ENCODE measurements around the gene TUBA1B.

The TUBA1B gene

GRCh38 chr12:49126852-49127763 lies 4.1 kb downstream of the TUBA1B start:
- DNase-seq (ENCODE audit: low read depth): no peak

- DNase-seq (ENCODE audit: low read depth): peak; percentile 69
These were observed 10.0 kb downstream of the TUBA1B start for GRCh38 chr12:49121047-49121696.

DNA sequence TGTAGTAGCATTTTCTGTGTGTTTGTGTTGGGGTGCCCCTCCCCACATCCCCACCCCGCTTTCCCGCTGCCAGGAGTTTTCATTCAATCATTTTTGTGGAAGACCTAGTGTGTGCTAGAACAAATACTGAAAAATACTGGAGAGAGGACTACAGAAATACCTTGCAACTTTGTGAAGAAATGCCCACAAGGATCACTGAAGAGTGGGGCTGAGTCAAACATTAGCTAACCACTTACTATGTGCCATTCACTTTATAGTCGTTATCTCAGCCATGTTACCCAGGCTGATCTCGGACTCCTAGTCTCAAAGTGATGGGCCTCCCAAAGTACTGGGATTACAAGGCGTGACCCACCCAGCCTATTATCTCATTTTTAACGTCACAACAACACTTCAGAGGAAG lies 20.0 kb downstream of the TUBA1B start:
- no peak for DNase-seq (ENCODE audit: low read depth)

DNA sequence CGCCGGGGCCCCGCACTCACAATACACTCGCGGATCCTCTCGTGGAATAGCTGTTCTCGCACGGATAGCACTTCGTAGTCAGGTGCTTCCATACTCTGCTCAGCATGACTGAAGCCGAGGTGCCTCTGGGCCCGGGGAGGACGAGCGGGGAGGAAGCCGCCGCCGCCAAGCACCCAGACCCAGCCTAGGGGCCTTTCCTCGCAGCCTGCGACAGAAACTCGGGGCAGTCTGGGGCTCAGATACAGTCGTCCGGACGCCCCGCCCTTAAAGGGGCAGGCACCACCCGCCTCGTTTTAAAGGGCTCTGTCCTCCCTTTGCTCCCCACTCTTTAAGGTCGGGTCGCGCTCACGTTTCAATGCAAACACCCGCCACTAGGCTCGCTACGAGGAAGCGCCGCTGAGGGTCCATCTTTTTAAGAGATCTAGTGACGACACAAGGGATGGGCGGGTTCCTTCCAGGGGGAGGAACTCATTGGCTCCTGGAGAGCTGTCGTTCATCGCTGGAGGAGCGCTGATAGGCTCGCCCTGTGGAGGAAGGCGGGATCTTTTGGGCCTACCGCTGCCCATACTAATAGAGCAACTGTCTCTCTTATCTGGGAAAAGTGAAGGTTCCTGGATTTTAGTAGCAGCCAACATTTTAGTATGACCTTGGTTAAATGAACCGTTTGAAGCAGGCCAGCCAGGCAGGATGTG lies 20.6 kb downstream of the TUBA1B start, which contains the start of gene LMBR1L:
Gene LMBR1L (minus strand): TSS at position 384 of the 692 bp plus-strand sequence. CDS start 292 bp downstream, at position 92.
- peak; percentile 97 for DNase-seq (ENCODE audit: low read depth)

DNA sequence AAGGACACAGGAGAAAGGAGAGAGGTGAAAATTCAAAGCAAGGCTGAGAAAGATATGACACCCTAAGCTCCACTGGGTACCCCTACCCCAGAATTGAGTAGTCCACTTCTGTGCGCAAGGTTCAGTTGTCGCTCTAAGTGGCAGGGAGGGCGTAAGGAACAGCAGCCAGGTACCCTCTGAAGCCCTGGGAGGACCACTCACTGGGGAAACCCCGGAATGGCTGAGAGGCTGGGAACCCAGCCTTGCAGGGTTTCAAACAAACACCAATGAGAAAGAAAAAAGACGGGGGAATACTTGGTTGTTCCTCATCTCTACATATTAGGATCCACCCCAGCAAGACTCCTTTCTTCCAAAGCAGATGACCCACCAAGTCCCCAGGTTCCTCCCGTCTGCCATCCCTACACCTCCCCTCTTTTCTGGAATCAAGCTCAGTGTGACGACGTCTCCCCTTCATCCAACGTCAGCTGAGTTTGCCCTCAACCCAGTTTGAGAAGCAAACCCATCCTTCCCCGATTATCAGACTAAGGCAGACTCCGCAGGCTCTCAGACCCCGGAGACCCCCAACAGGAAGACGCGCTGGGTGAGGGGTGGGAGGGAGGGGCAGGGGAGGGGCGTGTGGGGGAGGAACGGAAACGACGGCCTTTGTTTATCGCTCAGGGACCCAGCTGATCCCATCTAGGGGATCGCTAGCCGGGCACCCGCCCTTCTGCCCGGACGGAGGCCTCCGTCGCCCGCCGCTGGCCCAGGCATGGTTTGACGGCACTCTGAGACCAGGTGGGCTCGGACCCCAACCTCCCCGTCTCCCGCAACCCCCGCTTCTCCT lies 21.3 kb downstream of the TUBA1B start:
- DNase-seq (ENCODE audit: low read depth): no peak

- peak; percentile 90 for DNase-seq (ENCODE audit: low read depth)
These were observed 22.2 kb downstream of the TUBA1B start for GRCh38 chr12:49108958-49109404.

DNA sequence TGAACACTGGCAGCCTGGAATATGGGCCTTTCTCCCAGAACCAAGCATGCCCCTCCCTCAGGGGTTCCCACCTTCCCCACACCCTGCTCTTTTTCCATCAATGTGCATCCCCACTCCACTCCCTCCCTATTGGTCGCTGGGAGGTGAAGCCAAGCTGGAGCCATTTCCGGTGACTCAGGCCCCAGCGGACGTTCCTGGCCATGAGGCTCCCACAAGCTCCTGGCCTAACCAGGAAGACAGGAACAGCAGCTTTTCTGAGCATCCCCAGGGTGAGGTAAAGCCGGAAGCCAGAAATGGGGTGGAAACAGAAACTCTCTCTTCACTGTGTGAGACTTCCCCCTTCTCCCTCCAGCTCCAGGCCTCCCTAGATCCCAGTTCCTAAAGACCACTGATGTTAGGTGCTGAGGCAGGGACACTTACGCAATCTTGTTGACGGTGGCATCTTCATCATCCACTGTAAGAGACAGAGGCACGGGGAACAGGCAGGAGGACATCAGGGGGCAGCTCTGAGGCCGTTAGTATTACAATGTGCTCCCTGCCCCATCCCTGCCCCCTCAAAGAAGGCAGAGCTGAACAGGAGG lies 25.6 kb downstream of the TUBA1B start:
- no peak for DNase-seq (ENCODE audit: low read depth)

DNA sequence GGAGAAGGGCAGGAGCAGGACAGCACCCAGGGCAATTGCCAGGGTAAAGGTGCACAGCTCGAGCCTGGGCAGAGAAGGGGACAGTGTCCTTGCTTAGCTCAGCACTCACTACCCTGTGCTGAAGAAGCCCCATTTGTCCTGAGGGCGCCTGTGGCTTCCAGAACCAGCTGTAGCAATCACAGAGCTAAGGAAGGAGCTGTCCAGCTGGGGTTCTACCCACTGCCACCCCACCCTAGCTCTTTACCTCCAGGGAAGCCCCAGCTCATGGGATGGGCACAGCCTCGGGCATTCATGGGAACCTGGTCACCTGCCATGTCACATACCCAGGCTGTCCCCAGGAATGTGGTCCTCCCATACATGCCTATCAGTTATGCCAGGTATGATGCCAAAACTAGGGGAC lies 26.4 kb downstream of the TUBA1B start:
- DNase-seq (ENCODE audit: low read depth): no peak

- no peak for DNase-seq (ENCODE audit: low read depth)
These were observed 30.8 kb downstream of the TUBA1B start for GRCh38 chr12:49100380-49100779.

DNA sequence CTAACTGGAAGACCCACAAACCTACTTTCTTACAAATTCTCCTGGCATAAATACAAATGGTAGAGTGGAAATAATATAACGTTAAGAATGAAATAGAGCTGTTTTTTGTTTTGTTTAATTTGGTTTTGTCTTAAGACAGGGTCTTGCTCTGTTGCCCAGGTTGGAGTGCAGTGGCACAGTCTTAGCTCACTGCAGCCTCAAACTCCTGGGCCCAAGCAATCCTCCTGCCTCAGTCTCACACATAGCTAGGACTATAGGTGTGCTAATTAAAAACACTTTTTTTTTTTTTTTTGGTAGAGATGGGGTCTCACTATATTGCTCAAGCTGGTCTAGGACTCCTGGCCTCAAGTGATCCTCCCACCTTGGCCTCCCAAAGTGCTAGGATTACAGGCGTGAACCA lies 32.5 kb downstream of the TUBA1B start:
- DNase-seq (ENCODE audit: low read depth): no peak

- peak; percentile 38 for DNase-seq (ENCODE audit: low read depth)
These were observed 33.2 kb downstream of the TUBA1B start for GRCh38 chr12:49098035-49098451.

- no peak for DNase-seq (ENCODE audit: low read depth)
These were observed 33.8 kb downstream of the TUBA1B start for GRCh38 chr12:49097381-49097780.

GRCh38 chr12:49094975-49095365 lies 36.2 kb downstream of the TUBA1B start:
- DNase-seq (ENCODE audit: low read depth): no peak

DNA sequence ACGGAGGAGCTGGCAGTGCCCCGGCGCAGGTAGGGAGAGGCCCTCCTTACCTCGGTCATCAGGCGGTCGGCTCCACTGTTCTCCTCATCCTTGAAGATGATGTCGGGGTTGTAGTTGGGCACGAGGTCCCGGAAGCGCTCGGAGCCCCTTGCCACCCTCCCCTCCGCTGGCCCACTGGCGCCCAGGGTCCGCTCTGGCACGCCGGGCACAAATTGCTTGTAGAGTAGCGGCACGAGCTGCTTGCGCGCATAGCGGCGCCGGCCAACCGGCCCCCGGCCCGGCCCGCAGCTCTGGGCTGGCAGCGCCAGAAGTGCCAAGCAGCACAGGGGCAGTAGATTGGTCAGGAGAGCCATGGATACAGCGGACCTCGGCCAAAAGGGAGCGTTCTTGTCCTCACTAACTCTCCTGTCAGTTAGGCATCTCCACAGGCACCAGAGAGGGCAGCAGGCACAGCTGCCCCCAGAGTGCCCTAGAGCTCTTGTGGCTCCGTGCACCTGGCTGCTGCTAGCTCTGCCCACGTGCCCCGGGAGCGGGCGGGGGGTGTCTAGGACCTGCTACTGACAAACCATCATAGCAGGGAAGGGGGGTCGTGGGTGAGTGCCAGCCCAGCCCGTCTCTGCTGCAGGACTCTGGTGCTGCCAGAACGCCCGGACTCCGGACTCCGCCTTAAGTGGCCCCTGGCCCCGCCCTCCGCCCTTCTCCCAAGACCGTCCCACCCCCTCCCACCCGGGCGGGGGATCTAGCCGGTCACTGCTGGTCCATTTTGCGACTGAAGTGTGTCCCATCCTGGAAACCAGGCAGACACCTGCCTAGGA lies 36.8 kb downstream of the TUBA1B start, which contains the start of gene DHH:
Gene DHH (minus strand): TSS at position 642 of the 815 bp plus-strand sequence. CDS start 289 bp downstream, at position 353.
- no peak for DNase-seq (ENCODE audit: low read depth)

- no peak for DNase-seq (ENCODE audit: low read depth)
These were observed 37.4 kb downstream of the TUBA1B start for GRCh38 chr12:49093792-49094159.

- no peak for DNase-seq (ENCODE audit: low read depth)
These were observed 38.3 kb downstream of the TUBA1B start for GRCh38 chr12:49092816-49093406.

DNA sequence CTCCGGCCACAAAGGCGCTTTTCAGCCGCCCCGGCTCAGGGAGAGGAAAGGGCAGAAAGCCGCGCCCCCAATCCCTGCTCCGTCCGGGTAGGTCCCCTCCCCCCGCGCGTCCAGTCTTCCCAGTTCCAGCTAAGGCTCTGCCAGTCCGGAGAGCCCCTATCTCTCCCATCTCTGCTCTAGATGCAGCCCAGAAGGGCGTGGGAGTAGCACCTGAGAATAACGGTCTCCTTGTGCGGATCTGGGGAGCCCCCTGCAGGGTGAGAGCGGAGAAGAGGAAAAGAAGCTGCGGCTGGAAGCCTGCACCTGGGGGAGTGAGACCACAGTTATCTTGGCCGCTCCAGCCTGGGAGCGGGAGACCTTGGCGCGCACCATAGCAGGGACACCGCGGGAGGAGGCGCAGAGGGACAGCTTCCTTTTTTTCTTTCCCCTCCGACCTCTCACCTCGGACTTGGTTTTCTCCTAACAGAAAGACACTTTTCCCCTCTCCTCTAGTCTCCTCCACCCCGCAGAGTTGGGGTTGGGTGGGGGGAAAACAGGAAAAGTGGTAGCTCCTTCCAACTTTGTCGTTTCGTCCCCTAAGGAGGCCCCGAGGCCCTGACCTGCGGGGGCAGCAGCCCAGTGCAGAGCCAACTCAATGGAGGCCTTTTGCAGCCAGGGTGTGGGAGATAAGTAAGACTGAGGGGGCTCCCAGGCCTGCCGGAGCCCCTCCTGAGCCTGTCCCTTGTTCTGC lies 38.9 kb downstream of the TUBA1B start:
- DNase-seq (ENCODE audit: low read depth): peak; percentile 77

- DNase-seq (ENCODE audit: low read depth): no peak
These were observed 39.4 kb downstream of the TUBA1B start for GRCh38 chr12:49091836-49092085.

- no peak for DNase-seq (ENCODE audit: low read depth)
These were observed 39.9 kb downstream of the TUBA1B start for GRCh38 chr12:49091056-49091835.

Data from amniotic epithelial cell (primary cell).